T-cell (primary cell): ENCODE results near the gene TPM1. TPM values are rescaled to one million over a fixed set of nuclear protein-coding genes. Genes with fewer than 3 reads are reported as not detected.

Experiments used
- ATAC-seq, 4 experiments: fragments of 200-7000 bp in 3 of 4; fragments of 150-1000 bp in 1 of 4; cut with Tn5 transposase; replicated peaks in 1 of 4; 1 replicate in 3 of 4; 2 replicates in 1 of 4; pipeline ENCODE4 v1.10.0; 2021; ENCODE audit warnings: moderate library complexity in 3 of 4, mild to moderate bottlenecking in 2 of 4, moderate number of reproducible peaks in 1 of 4
- CTCF ChIA-PET, 2 donors: fragments of 300-600 bp; sonication (Branson Sonifier 250); formaldehyde crosslinking; loops; one replicate each; lab custom pipeline; 2022; ENCODE audit warnings: antibody characterized with exemption in 2 of 2; lab: Charles Lee
- POLR2A ChIA-PET, 2 donors: fragments of 300-600 bp; sonication (Branson Sonifier 250); formaldehyde crosslinking; loops; one replicate each; lab custom pipeline; 2022; ENCODE audit warnings: antibody characterized with exemption in 2 of 2; lab: Charles Lee
- DNase-seq, 35 experiments: peaks; one replicate each; pipeline versions ENCODE4 v3.0.0 to v3.0.0-alpha.2; 2013 to 2023
- H3K27ac ChIP-seq: one replicate; pipeline ENCODE4 v1.5.1; 2013; ENCODE audit warnings: low read length
- H3K27me3 ChIP-seq, 2 experiments: replicated peaks in 1 of 2; 1 replicate in 1 of 2; 2 replicates in 1 of 2; pipeline versions ENCODE4 v1.6.1 to v1.7.0; 2013; ENCODE audit warnings: low read length in 1 of 2, mixed read lengths in 1 of 2; ENCODE audit not compliant: control insufficient read depth in 2 of 2, insufficient read depth in 2 of 2; ENCODE audit errors: extremely low read depth in 1 of 2
- H3K36me3 ChIP-seq, 2 donors: 1 replicate in 1 of 2; 2 replicates in 1 of 2; pipeline versions ENCODE4 v1.6.1 to v1.7.0; 2013; ENCODE audit warnings: low read length in 1 of 2; ENCODE audit not compliant: control insufficient read depth in 2 of 2, insufficient read depth in 1 of 2; ENCODE audit errors: extremely low read depth in 1 of 2
- H3K4me1 ChIP-seq, 2 experiments: 1 replicate in 1 of 2; 2 replicates in 1 of 2; pipeline versions ENCODE4 v1.6.1 to v1.7.0; 2013; ENCODE audit warnings: low read length in 2 of 2, mixed read lengths in 1 of 2; ENCODE audit not compliant: insufficient read depth in 2 of 2, control insufficient read depth in 1 of 2; ENCODE audit errors: extremely low read depth in 1 of 2
- H3K4me3 ChIP-seq, 2 donors: 1 replicate in 1 of 2; 2 replicates in 1 of 2; pipeline versions ENCODE4 v1.5.1 to v1.7.0; 2013; ENCODE audit warnings: mild to moderate bottlenecking in 2 of 2, low read length in 1 of 2, moderate library complexity in 1 of 2; ENCODE audit not compliant: control insufficient read depth in 1 of 2; ENCODE audit errors: extremely low read depth in 1 of 2
- H3K9me3 ChIP-seq: 2 replicates; pipeline ENCODE4 v1.7.0; 2013
- H3K27ac Mint-ChIP-seq, 2 donors: one replicate each; pipeline ENCODE4 v1.8.0; 2020 to 2021; ENCODE audit warnings: mild to moderate bottlenecking in 2 of 2, mixed read lengths in 2 of 2
- H3K27me3 Mint-ChIP-seq, 2 donors: one replicate each; pipeline ENCODE4 v1.8.0; 2021 to 2022; ENCODE audit warnings: mixed read lengths in 2 of 2
- H3K36me3 Mint-ChIP-seq: one replicate; pipeline ENCODE4 v1.8.0; 2021; ENCODE audit warnings: mixed read lengths
- H3K4me1 Mint-ChIP-seq, 3 donors: one replicate each; pipeline ENCODE4 v1.8.0; 2020 to 2022; ENCODE audit warnings: mixed read lengths in 3 of 3, mild to moderate bottlenecking in 1 of 3
- H3K4me3 Mint-ChIP-seq, 3 donors: one replicate each; pipeline ENCODE4 v1.8.0; 2020 to 2022; ENCODE audit warnings: mild to moderate bottlenecking in 3 of 3, mixed read lengths in 3 of 3, moderate library complexity in 3 of 3
- H3K9me3 Mint-ChIP-seq, 3 donors: one replicate each; pipeline ENCODE4 v1.8.0; 2020 to 2022; ENCODE audit warnings: mixed read lengths in 3 of 3
- WGBS: methylation state at CpG from one replicate; pipeline ENCODE4 v1.1.5; 2013; ENCODE audit warnings: missing lambda C conversion rate; ENCODE audit not compliant: insufficient coverage; 5-methylcytosine and 5-hydroxymethylcytosine counted together
- total RNA-seq, 35 experiments: library from RNA in 6 of 35; stranded (reverse) in 6 of 35; fragments of 120-200 nt in 1 of 35; gene quantifications; one replicate each; pipeline versions ENCODE4 v1.2.1 to v1.2.4 and lab custom pipeline; 2013 to 2026

Gene TPM1
- total RNA-seq, 5 donors from 2014 or later (not counting 1 experiment from before 2014, with no cell fraction given), result 12.1 to 27.0 (median 23.3) TPM

GRCh38 chr15:63015618-63016017, 26.9 kb upstream of the TPM1 start:
- H3K4me3 ChIP-seq, result no peak overlapping the region
- Mint-ChIP-seq H3K4me1 (no peaks in the 10 kb centered on the region), H3K27me3 (peaks cover 3 to 4% of the 10 kb centered on the region in 2 donors), H3K27ac (no peak overlapping the region), H3K36me3 (no peaks in the 10 kb centered on the region), H3K4me3 (no peak overlapping the region), H3K9me3 (no peaks in the 10 kb centered on the region)
- WGBS, result no CpG with 5 or more reads among the region's 1 CpG
- DNase-seq, result no peak
- H3K9me3 ChIP-seq, result no peaks in the 10 kb centered on the region
- no peaks in the 10 kb centered on the region for H3K36me3 ChIP-seq
- H3K27ac ChIP-seq, result no peak overlapping the region
- POLR2A ChIA-PET, result no interaction called here
- no peaks in the 10 kb centered on the region for H3K4me1 ChIP-seq
- peaks cover 0 to 3% of the 10 kb centered on the region in 2 experiments for H3K27me3 ChIP-seq
- ATAC-seq, result no peak
- CTCF ChIA-PET, result no interaction called here

- Histone ChIP-seq H3K27me3 (peaks cover 0 to 3% of the 10 kb centered on the region in 2 experiments), H3K27ac (no peak overlapping the region), H3K4me1 (no peaks in the 10 kb centered on the region), H3K4me3 (no peak overlapping the region), H3K36me3 (no peaks in the 10 kb centered on the region), H3K9me3 (no peaks in the 10 kb centered on the region)
- ChIA-PET POLR2A (no interaction called here), CTCF (no interaction called here)
- Mint-ChIP-seq H3K4me3 (no peak overlapping the region), H3K27ac (no peak overlapping the region), H3K36me3 (no peaks in the 10 kb centered on the region), H3K9me3 (no peaks in the 10 kb centered on the region), H3K4me1 (no peaks in the 10 kb centered on the region), H3K27me3 (peaks cover 0 to 4% of the 10 kb centered on the region in 2 donors)
- no peak for ATAC-seq
- WGBS, result no CpG with 5 or more reads among the region's 2 CpGs
- no peak for DNase-seq
Observed at GRCh38 chr15:63016234-63016633, 26.3 kb upstream of the TPM1 start.

- Histone ChIP-seq H3K9me3 (no peaks in the 10 kb centered on the region), H3K27ac (no peak overlapping the region), H3K4me3 (no peak overlapping the region), H3K36me3 (no peaks in the 10 kb centered on the region), H3K27me3 (peaks cover 0 to 3% of the 10 kb centered on the region in 2 experiments), H3K4me1 (no peaks in the 10 kb centered on the region)
- H3K9me3 Mint-ChIP-seq, result no peaks in the 10 kb centered on the region
- no peak overlapping the region for H3K27ac Mint-ChIP-seq
- WGBS, result 100% methylated on average over 1 of the region's 1 CpG
- no peaks in the 10 kb centered on the region for H3K36me3 Mint-ChIP-seq
- ChIA-PET POLR2A (no interaction called here), CTCF (no interaction called here)
- DNase-seq (no peak), ATAC-seq (no peak)
- peaks cover 2 to 4% of the 10 kb centered on the region in 2 donors for H3K27me3 Mint-ChIP-seq
- H3K4me1 Mint-ChIP-seq, result no peaks in the 10 kb centered on the region
- H3K4me3 Mint-ChIP-seq, result no peak overlapping the region
Observed at GRCh38 chr15:63018639-63019038, 23.9 kb upstream of the TPM1 start.

- H3K4me3 ChIP-seq, result no peak overlapping the region
- H3K36me3 ChIP-seq, result no peaks in the 10 kb centered on the region
- POLR2A ChIA-PET, result no interaction called here
- no peak for ATAC-seq
- H3K27me3 ChIP-seq, result peaks cover 0 to 5% of the 10 kb centered on the region in 2 experiments
- H3K9me3 Mint-ChIP-seq, result no peaks in the 10 kb centered on the region
- H3K4me3 Mint-ChIP-seq, result no peak overlapping the region
- H3K9me3 ChIP-seq, result no peaks in the 10 kb centered on the region
- WGBS, result 80% methylated on average over 7 of the region's 9 CpGs
- H3K27ac Mint-ChIP-seq, result no peak overlapping the region
- H3K4me1 ChIP-seq, result no peaks in the 10 kb centered on the region
- no peak for DNase-seq
- no peaks in the 10 kb centered on the region for H3K4me1 Mint-ChIP-seq
- H3K27me3 Mint-ChIP-seq, result peaks cover 2 to 4% of the 10 kb centered on the region in 2 donors
- no peaks in the 10 kb centered on the region for H3K36me3 Mint-ChIP-seq
- CTCF ChIA-PET, result no interaction called here
- no peak overlapping the region for H3K27ac ChIP-seq
Observed at GRCh38 chr15:63019511-63020109, 22.9 kb upstream of the TPM1 start.

- Histone ChIP-seq H3K4me3 (no peak overlapping the region), H3K27me3 (peaks cover 0 to 5% of the 10 kb centered on the region in 2 experiments), H3K27ac (no peak overlapping the region), H3K4me1 (no peaks in the 10 kb centered on the region), H3K9me3 (no peaks in the 10 kb centered on the region), H3K36me3 (no peaks in the 10 kb centered on the region)
- ChIA-PET POLR2A (no interaction called here), CTCF (no interaction called here)
- peaks cover 2 to 4% of the 10 kb centered on the region in 2 donors for H3K27me3 Mint-ChIP-seq
- DNase-seq (no peak), ATAC-seq (no peak)
- WGBS, result no CpG with 5 or more reads among the region's 3 CpGs
- H3K4me3 Mint-ChIP-seq, result no peak overlapping the region
- H3K36me3 Mint-ChIP-seq, result no peaks in the 10 kb centered on the region
- H3K4me1 Mint-ChIP-seq, result no peaks in the 10 kb centered on the region
- H3K9me3 Mint-ChIP-seq, result no peaks in the 10 kb centered on the region
- no peak overlapping the region for H3K27ac Mint-ChIP-seq
Observed at GRCh38 chr15:63020128-63020527, 22.4 kb upstream of the TPM1 start.

- H3K27ac Mint-ChIP-seq, result no peak overlapping the region
- H3K27ac ChIP-seq, result no peak overlapping the region
- H3K4me1 ChIP-seq, result no peaks in the 10 kb centered on the region
- H3K27me3 Mint-ChIP-seq, result peaks cover 2 to 4% of the 10 kb centered on the region in 2 donors
- H3K9me3 ChIP-seq, result no peaks in the 10 kb centered on the region
- no peak overlapping the region for H3K4me3 ChIP-seq
- no peaks in the 10 kb centered on the region for H3K4me1 Mint-ChIP-seq
- no peak for DNase-seq
- H3K4me3 Mint-ChIP-seq, result no peak overlapping the region
- H3K36me3 ChIP-seq, result no peaks in the 10 kb centered on the region
- ChIA-PET CTCF (no interaction called here), POLR2A (no interaction called here)
- no peaks in the 10 kb centered on the region for H3K9me3 Mint-ChIP-seq
- 80% methylated on average over 4 of the region's 7 CpGs for WGBS
- H3K36me3 Mint-ChIP-seq, result no peaks in the 10 kb centered on the region
- H3K27me3 ChIP-seq, result peaks cover 0 to 7% of the 10 kb centered on the region in 2 experiments
- no peak for ATAC-seq
Observed at GRCh38 chr15:63020759-63021430, 21.7 kb upstream of the TPM1 start.
